Parathyroid adenoma (tissue), 2 donors: Measurements from ENCODE around the gene SAPCD2.

Experiments used
- H2AFZ ChIP-seq: fragments of 300-600 bp; sonication (generic); one replicate; pipeline ENCODE4 v1.7.0; 2017; ENCODE audit warnings: antibody characterized with exemption, mild to moderate bottlenecking
- H3K27ac ChIP-seq: fragments of 300-600 bp; sonication (generic); one replicate; pipeline ENCODE4 v1.7.0; 2017
- H3K27me3 ChIP-seq: fragments of 300-600 bp; sonication (generic); one replicate; pipeline ENCODE4 v1.7.0; 2017; ENCODE audit warnings: low read length; ENCODE audit not compliant: control insufficient read depth, insufficient read depth
- H3K36me3 ChIP-seq: fragments of 300-600 bp; sonication (generic); one replicate; pipeline ENCODE4 v1.7.0; 2017; ENCODE audit warnings: low read length; ENCODE audit not compliant: control insufficient read depth, insufficient read depth
- H3K4me1 ChIP-seq: fragments of 300-600 bp; sonication (generic); one replicate; pipeline ENCODE4 v1.7.0; 2017; ENCODE audit warnings: control low read depth
- H3K4me2 ChIP-seq: fragments of 300-600 bp; sonication (generic); one replicate; pipeline ENCODE4 v1.7.0; 2017; ENCODE audit warnings: low read length
- H3K4me3 ChIP-seq: fragments of 300-600 bp; sonication (generic); one replicate; pipeline ENCODE4 v1.7.0; 2017; ENCODE audit warnings: low read depth, low read length
- H3K79me2 ChIP-seq: fragments of 300-600 bp; sonication (generic); one replicate; pipeline ENCODE4 v1.7.0; 2017; ENCODE audit warnings: control low read depth
- H3K9ac ChIP-seq: fragments of 300-600 bp; sonication (generic); one replicate; pipeline ENCODE4 v1.7.0; 2017; ENCODE audit warnings: mild to moderate bottlenecking
- H3K9me3 ChIP-seq: fragments of 300-600 bp; sonication (generic); one replicate; pipeline ENCODE4 v1.7.0; 2017; ENCODE audit warnings: low read length; ENCODE audit not compliant: control insufficient read depth
- TF ChIP-seq, protein P1 (sequence below): fragments of 300-600 bp; sonication (generic); IDR thresholded peaks from one replicate; pipeline ENCODE4 v1.7.0; 2017; ENCODE audit warnings: antibody characterized with exemption, mild to moderate bottlenecking
- donor health status: primary hyperparathyroidism.

The SAPCD2 gene

DNA sequence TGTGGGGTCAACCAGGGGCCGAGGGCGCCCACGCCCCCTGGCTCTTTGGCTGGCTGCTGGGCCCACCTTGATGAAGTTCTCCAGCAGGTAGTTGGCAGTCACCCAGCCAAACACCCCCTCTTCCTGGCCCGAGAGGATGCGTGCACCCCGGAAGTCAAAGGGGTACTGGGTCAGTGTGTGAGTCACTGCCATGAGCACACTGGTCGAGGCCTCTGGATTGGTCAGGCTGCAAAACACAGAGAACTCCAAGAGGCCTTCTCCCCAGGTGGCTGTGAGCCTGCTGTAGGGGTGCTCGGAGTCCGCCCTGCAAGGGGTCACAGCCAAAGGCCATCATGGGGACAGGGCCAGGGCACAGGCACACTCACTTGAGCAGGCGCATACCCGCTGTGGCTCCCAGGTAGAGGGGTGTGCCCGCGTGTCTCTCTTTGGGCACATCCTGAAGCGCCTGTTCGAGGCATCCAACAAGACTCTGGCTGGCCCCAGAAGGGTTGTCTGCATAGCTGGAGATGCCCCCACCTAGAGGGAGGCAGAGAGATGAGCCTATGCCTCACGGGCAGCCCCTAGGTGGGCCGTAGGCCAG, 19.1 kb downstream of the SAPCD2 start:
- Histone ChIP-seq H3K27me3 (no peaks in the 10 kb centered on the region), H3K79me2 (no peaks in the 10 kb centered on the region), H2AFZ (no peak overlapping the region), H3K9me3 (no peaks in the 10 kb centered on the region), H3K4me2 (no peak overlapping the region), H3K9ac (no peak overlapping the region), H3K36me3 (no peaks in the 10 kb centered on the region), H3K4me1 (no peaks in the 10 kb centered on the region), H3K4me3 (no peak overlapping the region), H3K27ac (no peak overlapping the region)
- TF ChIP-seq, protein P1, sequence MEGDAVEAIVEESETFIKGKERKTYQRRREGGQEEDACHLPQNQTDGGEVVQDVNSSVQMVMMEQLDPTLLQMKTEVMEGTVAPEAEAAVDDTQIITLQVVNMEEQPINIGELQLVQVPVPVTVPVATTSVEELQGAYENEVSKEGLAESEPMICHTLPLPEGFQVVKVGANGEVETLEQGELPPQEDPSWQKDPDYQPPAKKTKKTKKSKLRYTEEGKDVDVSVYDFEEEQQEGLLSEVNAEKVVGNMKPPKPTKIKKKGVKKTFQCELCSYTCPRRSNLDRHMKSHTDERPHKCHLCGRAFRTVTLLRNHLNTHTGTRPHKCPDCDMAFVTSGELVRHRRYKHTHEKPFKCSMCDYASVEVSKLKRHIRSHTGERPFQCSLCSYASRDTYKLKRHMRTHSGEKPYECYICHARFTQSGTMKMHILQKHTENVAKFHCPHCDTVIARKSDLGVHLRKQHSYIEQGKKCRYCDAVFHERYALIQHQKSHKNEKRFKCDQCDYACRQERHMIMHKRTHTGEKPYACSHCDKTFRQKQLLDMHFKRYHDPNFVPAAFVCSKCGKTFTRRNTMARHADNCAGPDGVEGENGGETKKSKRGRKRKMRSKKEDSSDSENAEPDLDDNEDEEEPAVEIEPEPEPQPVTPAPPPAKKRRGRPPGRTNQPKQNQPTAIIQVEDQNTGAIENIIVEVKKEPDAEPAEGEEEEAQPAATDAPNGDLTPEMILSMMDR = no peak

DNA sequence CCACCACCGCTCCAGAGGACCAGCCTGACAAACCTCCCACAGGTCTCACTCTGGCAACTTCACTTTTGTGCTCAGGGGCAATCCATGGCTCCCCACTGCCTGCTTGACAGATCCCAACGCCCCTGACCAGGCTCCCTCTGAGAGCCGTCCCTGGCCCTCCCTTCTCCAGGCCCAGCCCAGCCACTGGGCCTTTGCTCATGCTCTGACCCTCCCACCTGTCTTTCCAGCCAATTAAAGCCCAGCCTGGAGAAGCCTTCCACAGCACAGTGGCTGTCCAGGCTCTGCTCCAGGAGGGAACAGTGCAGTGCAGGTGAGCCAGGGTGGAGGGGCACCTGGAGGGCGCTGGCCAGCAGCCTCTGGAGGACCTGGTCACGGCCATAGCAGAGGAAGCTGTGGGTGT, 19.8 kb downstream of the SAPCD2 start:
- Histone ChIP-seq H3K9me3 (no peaks in the 10 kb centered on the region), H2AFZ (no peak overlapping the region), H3K27ac (no peak overlapping the region), H3K4me2 (no peak overlapping the region), H3K36me3 (no peaks in the 10 kb centered on the region), H3K4me1 (no peaks in the 10 kb centered on the region), H3K9ac (no peak overlapping the region), H3K27me3 (no peaks in the 10 kb centered on the region), H3K4me3 (no peak overlapping the region), H3K79me2 (no peaks in the 10 kb centered on the region)
- TF ChIP-seq, protein P1 = no peak

DNA sequence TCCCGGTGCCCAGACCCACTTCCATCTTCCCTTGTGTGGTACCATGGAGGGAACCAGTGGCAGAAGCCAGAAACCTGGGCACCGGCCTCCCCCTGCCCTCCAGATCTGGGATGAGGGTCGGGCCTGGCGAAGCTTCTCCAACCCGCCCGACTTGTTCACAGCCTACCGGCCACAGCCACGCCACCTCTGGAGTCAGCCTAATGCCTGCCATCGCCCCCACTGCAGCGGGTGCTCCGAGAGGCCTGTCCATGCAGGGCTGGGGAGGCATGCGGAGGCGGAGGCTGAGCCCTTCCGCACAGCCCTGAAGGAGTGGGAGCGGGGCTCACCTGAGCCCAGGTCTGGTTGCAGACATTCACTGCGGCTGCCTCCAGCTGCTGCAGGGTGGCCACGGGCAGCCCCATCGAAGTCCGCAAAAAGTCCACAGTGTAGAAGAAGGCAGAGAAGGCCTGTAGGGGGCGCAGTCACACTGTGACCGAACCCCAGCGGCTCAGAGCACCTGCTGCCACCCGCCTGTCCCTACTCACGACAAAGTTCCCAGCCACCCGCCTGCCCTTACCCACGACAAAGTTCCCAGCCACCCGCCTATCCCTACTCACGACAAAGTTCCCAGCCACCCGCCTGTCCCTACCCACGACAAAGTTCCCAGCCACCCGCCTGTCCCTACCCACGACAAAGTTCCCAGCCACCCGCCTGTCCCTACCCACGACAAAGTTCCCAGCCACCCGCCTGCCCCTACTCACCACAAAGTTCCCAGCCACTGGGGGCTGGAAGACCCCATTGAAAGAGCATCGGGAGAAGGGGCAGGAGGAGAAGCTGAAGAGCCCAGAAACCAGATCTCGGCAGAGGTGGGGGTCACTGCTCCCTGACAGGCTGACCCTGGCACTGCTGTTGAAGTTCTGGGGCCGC, 20.6 kb downstream of the SAPCD2 start:
- Histone ChIP-seq H3K4me3 (no peak overlapping the region), H3K36me3 (no peaks in the 10 kb centered on the region), H3K9ac (no peak overlapping the region), H3K9me3 (no peaks in the 10 kb centered on the region), H3K4me2 (no peak overlapping the region), H3K27ac (no peak overlapping the region), H2AFZ (no peak overlapping the region), H3K4me1 (no peaks in the 10 kb centered on the region), H3K27me3 (no peaks in the 10 kb centered on the region), H3K79me2 (no peaks in the 10 kb centered on the region)
- TF ChIP-seq, protein P1 = no peak

DNA sequence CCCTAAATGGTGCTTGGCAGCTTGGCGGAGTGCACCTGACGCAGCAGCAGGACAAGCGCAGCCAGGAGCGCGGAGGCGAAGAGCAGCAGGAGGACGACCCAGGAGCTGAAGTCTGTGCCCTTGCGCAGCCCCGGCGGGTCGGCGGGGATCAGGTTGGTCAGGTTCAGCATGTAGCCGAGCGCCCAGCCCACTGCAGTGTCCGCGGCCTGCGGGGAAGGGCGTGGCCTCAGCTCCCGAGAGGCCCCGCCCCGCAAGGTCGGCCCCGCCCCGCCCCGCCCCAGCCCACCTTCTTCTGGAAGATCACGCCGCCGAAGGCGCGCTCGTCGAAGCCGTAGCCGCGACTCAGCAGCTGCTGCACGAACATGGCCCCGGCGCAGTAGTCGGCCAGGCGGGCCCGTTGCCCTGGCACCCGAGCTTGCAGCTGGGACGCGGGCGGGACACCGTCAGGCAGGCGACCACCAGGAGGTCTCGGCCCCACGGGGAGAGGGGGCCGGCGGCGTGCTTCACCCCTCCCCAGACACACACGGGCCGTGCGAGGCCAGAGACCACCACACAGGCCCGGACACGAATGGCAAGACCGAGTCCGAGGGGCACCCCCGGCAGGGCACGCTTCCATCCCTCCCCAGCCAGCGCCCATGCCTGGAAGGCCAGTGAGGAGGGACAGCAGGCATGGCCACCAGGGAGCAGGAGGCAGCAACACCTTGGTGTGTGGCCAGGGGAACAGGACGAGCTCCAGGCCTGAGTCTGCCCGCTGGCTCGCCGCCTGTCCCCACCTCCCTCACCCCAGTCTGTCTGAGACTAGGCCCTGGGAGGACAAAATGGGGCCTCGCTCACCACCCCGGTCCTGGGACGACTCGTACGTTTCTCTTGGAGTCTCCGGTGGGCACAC, 21.5 kb downstream of the SAPCD2 start:
- Histone ChIP-seq H3K9me3 (no peaks in the 10 kb centered on the region), H3K27me3 (no peaks in the 10 kb centered on the region), H3K79me2 (no peaks in the 10 kb centered on the region), H3K4me1 (peaks cover 2% of the 10 kb centered on the region), H3K4me2 (no peak overlapping the region), H3K9ac (no peak overlapping the region), H3K36me3 (no peaks in the 10 kb centered on the region), H2AFZ (no peak overlapping the region), H3K27ac (no peak overlapping the region), H3K4me3 (no peak overlapping the region)
- TF ChIP-seq, protein P1 = no peak
